Stimulated activated CD4-positive, alpha-beta T cell treated with anti-CD3 and anti-CD28 coated beads, Interleukin-4, amount 100 ng/mL, for 1 hour (primary cell): Measurements from ENCODE around the gene ZFR.
"Not testable (repeated sequence)": the region's sequence is repeated elsewhere in the genome, so short reads cannot be mapped to it uniquely, and the experiment has no call there.

Experiments
- DNase-seq: peaks from one replicate; pipeline ENCODE4 v3.0.0-alpha.2; 2020

ZFR gene

GRCh38 chr5:32406650-32407049, 37.9 kb downstream of the ZFR start:
- no peak for DNase-seq

DNA sequence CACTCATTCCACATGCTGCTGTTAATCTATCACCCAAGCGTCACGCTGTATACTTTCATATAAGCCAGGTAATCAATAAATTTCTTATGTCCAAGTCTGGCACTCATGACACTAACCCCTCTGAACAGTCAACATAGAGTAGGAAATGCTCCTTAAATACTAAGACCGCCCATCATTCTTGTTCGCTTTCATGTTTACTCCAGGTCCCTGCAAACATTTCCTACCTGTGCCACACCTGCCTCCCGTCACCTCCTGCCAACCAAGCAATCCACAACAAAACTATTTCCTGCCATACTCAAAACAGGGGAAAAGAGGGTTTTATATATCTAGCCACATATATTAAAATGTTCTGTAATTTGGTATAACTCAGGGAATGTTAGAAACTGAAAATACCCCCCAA, 39.0 kb downstream of the ZFR start:
- DNase-seq = no peak

DNA sequence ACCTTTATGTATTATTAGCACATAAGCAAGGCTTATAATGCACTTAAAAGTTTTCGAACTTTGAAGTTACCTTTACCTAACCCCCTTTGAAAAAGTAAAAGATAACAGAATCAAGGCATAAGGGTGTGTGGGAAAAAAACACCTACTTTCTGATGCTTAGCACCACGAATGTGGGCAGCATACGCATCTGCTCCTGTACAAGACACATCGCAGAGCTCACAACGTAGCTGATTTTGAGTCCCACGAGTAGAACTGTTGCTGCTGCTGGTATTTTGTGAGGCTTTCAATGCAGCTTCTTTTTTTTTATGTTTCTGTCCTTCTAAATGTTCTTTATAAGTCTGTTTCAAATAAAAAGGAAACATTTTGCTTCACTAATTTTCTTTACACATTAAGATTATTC, 40.8 kb downstream of the ZFR start:
- DNase-seq = no peak

DNA sequence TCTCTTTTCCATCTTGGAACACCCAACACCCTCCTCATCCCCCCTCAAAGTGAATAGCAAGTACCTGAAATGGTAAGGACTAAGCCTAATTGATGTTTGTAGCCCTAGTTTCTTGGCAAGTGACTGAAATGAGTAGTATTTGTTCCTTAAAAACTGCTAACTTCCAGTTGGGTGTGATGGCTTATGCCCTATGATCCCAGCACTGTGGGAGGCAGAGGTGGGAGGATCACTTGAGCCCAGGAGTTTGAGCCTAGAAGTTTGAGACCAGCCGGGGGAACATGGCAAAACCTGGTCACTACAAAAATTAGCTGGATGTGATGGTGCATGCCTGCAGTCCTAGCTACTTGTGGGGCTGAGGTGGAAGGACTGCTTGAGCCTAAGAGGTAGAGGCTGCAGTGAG, 44.1 kb downstream of the ZFR start:
- no peak for DNase-seq

GRCh38 chr5:32398754-32399153, 45.8 kb downstream of the ZFR start:
- not testable (repeated sequence) for DNase-seq

DNA sequence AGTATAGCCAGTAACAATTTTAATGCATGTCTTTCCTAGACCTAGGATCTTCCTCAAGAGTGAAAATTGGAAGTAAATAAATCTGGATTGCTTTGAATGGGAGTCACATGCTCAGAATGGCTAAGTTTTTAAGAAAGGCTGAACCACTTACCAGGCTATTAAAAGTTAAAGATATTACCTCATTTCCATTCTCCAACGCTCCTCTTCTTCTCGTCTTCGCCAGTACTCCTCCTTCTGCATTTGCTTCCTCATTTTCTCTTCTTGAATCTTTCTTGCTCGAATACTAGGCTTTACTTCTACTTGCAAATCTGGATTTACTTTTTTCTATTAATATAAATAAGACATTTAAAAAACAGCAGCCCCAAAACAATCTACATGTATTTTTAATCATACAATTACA, 49.6 kb downstream of the ZFR start:
- DNase-seq = no peak

DNA sequence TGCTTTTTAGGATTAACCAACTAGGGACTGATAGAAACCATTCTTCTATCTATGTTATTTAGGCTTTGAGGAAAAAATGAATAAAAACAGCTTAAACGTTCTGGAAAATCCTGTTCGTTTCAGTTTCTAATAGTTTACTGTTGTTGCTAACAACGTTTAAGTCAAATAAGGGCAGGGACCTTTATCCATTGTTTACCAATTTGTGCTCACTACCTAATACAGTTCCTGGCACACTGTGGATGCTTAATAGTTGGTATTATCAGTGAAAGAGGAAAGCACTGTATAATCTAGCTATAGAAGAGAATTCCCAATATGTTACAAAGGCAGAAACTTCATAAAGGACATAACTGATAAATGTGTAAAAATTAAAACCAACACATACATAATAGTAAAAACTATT, 52.5 kb downstream of the ZFR start:
- no peak for DNase-seq

DNA sequence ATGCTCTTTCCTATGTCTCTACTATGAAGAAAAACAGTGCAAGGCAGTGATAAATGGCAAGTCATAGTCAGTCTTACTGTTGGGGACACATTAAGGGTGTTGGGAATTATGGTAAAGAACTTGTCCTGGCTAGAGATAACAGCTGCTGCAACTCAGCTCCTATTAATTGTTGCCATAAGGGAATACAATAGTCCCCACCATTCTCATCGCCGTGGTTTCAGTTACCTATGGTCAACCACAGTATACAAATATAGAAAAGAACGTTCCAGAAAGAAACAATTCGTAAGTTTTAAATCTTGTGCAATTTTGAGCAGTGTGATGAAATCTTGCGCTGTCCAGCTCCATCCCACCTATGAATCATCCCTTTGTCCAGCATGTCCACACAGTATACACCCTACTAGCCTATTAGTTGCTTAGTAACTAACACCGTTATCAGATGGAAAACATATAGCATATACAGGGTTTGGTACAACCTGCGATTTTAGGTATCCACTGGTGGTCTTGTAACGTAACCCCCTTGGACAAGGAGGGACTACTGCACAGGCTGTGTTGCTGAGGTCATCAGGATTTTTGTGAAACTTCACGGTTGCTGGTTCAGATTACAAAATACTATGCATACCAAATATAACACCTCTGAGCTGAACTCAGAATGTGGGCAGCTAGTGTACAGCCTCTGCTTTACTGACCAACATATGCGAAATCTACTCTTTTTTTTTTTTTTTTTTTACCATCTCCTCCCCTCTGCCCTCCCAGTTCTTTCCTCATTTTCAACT, 53.5 kb downstream of the ZFR start:
- no peak for DNase-seq

DNA sequence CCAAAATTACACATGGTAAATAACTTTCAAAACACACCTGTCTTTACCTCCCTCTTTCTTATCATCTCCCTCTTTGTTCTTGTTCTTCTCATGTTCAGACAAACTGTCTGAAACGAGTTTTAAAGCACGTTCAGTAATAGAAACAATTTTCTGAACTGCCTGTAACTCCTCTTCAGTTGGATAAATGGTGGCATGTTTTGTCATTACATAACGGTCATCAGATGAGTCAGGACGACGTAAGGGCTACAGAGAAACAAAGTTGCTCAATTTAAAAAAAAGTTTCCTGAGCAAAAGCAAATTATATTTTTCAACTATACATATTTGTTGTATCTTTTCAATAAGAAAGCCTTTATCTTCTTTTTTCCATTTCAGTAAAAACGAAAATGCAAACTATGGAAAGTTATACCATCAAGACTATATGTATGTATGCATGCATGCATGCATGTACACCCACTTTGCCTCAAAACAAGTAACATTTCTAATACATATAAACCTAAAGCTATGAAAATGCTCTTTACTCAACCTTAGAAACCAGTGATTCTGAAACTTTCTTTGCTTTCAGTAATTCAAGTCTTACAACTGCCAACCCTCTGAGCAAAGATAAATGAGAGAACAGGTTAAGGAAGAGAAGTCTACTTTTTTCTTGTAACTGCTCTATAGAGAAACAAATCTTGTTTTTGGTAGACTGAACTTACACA, 56.0 kb downstream of the ZFR start:
- DNase-seq = no peak

DNA sequence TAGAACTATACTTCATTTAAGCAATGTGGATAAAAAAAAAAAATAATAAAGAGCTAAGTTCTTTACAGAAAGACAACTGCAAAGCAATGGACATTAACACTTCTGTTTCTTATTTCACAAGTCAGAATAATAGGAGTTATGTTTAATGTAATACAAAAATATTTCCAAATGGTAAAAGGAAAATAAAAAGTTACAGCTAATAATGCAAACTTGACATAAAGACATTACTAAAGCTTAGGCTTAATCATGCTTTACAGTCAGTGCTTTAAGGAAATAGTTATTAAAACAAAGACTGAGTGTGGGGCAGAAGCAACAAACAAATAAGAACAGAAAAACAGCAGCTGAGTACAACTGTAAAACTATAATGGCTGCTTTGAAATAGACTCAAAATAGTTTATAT, 56.7 kb downstream of the ZFR start:
- no peak for DNase-seq

- no peak for DNase-seq
Observed at GRCh38 chr5:32387211-32387610, 57.3 kb downstream of the ZFR start.

- no peak for DNase-seq
Observed at GRCh38 chr5:32384621-32385020, 59.9 kb downstream of the ZFR start.

DNA sequence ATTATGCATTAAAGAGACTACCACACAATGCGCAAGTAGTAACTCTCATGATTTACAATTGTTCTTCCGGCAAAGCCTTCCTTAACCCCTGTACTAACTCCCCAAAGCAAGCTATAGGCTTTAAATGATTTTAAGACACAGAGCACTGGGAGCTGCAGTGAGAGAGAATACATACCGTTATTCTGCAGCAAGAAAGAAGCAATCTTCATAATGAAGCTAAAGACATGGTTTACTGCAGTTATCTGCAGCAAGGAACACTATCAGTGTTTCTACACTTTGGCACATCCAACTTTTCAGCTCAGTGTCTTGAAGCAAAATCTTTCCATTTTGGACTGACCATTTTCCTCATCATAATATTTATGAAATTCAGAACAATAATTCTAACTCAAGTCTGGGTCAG, 61.0 kb downstream of the ZFR start:
- no peak for DNase-seq

- DNase-seq = no peak
Observed at GRCh38 chr5:32383065-32383464, 61.5 kb downstream of the ZFR start.

- DNase-seq = no peak
Observed at GRCh38 chr5:32379421-32379820, 65.1 kb downstream of the ZFR start.

DNA sequence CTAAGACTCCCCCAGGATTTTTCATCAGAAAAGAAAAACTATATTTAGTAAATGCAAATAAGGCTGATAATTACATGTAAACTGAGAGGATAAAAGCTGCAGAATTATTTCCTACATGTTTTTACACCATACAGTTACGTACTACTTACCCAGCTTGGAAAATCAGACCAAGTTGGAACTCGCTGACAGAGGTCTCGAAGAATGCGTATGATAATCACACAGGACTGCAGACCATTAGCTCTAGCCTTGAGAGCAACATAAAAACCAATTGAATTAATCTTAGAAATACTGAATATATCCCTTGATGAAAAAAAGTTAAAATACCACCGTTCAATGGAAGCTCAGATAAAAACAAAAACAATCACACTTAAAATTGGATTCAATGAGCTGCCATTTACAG, 65.6 kb downstream of the ZFR start:
- DNase-seq = no peak

DNA sequence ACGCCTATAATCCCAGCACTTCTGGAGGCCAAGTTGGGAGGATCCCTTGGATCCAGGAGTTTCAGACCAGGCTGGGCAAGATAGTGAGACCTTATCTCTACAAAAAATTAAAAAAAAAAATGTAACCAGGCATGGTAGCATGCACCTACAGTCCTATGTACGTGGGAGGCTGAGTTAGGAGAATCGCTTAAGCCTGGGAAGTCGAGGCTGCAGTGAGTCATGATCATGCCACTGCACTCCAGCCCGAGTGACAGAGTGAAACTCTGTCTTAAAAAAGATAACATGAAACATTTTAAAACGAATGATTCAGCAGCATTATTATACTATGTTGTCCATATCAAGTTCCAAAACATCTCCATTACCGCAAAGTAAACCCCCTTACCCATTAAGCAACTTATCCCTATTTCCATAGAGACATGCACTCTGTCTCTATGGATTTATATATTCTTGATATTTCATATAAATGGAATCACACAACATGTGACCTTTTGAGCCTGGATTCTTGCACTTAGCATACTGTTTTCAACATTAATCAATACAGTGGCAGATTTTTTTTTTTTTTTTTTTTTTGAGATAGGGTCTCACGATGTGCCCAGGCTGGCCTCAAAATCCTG, 74.9 kb downstream of the ZFR start:
- no peak for DNase-seq

DNA sequence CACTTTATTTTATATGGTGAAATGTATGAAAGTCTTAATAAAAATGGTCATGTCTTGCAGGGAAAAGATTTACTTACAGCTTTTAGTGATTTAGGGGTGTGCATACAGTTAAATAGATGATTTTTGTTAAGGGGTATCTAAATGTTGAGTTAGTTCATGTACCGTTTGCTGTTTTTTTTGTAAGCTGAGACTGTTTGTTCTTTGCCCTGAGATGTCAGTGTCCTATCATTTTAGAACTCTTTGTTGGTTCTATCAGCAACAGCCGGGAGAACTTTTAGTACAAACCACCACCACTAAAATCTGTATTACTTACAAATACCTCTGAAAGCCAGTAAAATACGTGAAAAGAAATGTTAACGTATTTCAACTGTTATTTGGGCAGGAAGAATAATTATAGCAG, 75.5 kb downstream of the ZFR start:
- no peak for DNase-seq

GRCh38 chr5:32367271-32367670, 77.3 kb downstream of the ZFR start:
- DNase-seq = not testable (repeated sequence)

- DNase-seq = no peak
Observed at GRCh38 chr5:32365623-32366022, 78.9 kb downstream of the ZFR start.

- DNase-seq = no peak
Observed at GRCh38 chr5:32363030-32363429, 81.5 kb downstream of the ZFR start.

DNA sequence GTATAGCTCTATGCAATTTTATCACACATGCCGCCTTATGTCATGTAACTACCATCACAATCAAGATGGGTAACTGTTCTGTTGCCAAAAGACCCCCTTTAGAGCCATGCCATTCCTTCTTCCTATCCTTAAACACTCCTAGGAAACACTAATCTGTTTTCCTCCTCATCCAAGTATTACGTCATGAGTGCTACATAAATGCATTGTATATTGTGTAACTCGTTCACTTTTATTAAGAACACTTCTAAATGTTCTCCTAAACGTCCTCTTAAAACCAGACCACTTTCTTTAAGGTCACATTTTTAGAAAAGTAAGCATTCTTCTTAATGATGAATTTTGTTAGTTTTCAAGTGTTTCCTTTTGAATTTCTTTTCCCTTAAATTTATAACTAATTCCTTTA, 82.0 kb downstream of the ZFR start:
- DNase-seq = no peak

GRCh38 chr5:32360906-32361305, 83.6 kb downstream of the ZFR start:
- DNase-seq = no peak

DNA sequence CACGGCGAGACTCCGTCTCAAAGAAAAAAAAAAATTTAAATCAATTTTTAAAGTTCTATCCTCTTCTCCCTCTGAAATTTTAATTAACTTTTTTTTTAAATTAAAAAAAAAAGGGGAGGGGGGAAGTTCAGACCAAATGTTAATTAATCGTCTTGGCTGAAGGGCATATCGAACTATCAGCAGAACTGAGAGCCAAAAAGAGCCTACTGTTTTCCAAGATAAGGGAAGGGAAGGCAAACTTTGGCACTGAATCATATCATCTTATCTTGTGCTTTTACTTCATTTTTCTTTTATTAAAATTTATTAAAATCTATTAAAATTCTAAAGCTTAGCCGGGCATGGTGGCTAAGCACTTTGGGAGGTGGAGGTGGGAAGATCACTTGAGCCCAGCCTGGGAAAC, 85.9 kb downstream of the ZFR start:
- no peak for DNase-seq
